ENCODE data around the gene DGKA. TPM values are rescaled to one million over a fixed set of nuclear protein-coding genes. Genes with fewer than 3 reads are reported as not detected.

The DGKA gene
- total RNA-seq, 4 donors from 2014 or later = 26.0 to 57.0 (median 37.9) TPM

DNA sequence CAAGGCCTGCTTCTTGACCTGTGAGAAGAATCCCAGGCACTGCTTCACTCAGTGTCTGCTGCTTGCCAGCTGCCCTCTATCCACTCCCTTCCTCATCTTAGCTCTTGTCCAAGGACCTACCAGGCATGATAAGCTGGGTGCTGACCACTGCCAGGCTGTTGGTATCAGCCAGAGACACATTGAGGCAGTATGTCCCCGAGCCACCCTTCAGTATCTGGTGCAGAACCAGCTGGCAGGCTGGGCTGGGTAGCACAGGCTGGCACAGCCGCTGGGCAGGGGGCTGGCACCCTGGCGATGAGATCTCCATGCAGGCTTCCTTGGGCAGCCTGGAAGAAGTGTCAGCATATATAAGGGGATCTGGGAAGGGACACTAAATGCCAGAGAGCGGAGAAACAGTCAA, 24.4 kb downstream of the DGKA start:
- TF ChIP-seq, protein P1, sequence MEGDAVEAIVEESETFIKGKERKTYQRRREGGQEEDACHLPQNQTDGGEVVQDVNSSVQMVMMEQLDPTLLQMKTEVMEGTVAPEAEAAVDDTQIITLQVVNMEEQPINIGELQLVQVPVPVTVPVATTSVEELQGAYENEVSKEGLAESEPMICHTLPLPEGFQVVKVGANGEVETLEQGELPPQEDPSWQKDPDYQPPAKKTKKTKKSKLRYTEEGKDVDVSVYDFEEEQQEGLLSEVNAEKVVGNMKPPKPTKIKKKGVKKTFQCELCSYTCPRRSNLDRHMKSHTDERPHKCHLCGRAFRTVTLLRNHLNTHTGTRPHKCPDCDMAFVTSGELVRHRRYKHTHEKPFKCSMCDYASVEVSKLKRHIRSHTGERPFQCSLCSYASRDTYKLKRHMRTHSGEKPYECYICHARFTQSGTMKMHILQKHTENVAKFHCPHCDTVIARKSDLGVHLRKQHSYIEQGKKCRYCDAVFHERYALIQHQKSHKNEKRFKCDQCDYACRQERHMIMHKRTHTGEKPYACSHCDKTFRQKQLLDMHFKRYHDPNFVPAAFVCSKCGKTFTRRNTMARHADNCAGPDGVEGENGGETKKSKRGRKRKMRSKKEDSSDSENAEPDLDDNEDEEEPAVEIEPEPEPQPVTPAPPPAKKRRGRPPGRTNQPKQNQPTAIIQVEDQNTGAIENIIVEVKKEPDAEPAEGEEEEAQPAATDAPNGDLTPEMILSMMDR (IDR thresholded peaks at IDR 0.05) = no peak
- no peak for ATAC-seq (ENCODE audit: low FRiP score)
- no peak for DNase-seq (ENCODE audit: low spot score)

DNA sequence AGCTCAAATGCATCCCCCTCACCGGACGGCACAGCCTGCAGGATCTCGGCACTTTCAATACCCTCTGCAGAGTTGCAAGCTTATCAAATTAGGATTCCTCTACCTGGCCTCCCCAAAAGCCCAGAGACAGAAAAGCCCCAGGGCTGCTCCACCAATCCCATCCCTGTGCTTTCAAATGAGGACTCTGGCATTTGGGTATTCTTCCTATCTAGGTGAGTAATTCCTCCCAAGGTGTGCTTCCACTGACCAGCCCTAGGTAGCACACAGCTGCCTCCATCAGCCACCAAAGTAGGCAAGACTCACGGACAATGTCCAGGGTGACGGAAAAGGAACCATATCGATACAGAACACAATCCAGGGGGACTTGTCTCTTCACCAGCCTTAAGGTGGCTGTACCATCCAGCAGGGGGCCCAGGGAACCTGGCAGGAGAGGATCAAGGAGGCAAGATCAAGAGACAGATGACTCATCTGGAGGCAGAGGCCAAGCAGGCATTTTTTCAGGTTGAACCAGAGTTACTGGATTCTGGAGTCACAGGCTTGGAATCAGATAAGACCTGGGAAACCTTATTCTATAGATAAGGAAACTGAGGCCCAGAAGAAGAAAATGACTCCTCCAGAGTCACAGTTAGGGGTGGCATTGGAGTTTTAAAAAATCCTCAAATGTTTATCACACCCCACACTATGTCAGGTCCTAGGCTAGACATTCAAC, 25.0 kb downstream of the DGKA start:
- DNase-seq (ENCODE audit: low spot score) = no peak
- TF ChIP-seq, protein P1 (IDR thresholded peaks at IDR 0.05) = no peak
- peak; percentile 86 for ATAC-seq (ENCODE audit: low FRiP score)

DNA sequence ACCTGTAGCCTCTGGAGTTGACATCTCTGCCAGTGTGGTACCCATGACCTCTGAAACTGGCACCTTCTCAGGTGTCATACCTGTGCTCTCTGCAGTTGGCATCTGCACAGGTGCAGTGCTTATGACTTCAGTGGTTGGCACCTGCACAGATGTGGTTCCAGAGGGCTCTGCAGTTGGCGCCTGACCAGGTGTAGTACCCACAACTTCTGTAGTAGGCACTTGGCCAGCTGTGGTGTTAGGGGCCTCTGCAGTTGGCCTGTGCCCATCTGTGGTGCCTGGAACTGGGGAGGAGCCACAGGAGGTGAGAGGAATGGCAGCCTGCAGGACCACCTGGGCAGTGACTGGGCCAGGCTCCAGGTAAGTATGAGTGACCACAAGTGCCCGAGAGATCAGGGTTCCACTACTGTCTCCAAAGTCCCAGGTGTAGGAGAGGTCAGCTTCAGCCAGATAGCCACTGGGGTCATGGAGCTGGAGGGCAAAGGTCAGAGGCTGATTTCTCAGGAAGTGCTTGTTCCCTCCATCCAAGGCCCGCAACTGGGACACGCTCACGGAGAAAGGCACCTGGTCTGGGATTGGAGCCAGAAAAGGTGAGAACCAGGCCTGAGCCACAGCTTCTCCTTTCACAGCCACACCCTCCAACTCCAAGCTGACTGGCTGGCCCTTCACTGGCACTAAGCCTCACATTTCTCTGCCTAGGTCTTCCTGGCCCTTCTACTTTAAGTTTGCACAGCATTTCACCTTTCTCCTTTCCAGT, 26.3 kb downstream of the DGKA start:
- ATAC-seq (ENCODE audit: low FRiP score) (no peak), DNase-seq (ENCODE audit: low spot score) (no peak)
- TF ChIP-seq, protein P1 (IDR thresholded peaks at IDR 0.05) = no peak

DNA sequence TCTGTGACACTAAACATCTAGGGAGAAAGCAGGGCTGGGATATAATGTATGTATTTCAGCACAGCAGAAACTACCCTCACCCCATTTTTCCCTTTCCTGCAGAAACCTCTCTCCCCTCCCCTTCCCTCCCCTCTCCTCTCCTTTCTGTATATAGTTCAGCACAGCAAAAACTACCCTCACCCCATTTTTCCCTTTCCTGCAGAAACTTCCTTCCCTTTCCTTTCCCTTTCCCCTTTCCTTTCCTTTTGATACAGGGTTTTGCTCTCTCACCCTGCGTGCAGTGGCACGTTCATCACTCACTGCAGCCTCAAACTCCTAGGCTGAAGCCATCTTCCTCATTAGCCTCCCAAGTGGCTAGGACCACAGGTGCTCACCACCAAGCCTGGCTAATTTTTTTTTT, 32.8 kb downstream of the DGKA start:
- no peak for DNase-seq (ENCODE audit: low spot score)
- TF ChIP-seq, protein P1 (IDR thresholded peaks at IDR 0.05) = no peak
- no peak for ATAC-seq (ENCODE audit: low FRiP score)

DNA sequence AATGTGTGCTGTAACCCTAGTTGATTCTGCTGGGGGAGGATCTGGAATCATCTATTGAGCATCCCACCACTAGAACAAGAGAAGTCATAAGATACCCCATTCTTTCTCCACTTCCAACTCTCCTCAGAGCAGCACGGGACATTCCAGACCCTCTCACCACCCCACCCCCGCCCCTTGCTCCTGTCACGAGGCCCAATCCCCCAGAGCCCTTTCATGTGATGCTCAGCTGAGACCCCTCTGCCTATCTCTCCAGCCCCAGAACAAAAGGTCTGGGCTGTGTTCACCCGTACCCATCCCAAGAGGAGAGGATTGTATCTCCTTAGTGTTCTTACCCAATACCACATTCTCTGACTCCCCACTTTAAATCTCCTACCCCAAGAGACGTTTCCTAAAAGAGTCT, 34.3 kb downstream of the DGKA start:
- TF ChIP-seq, protein P1 (IDR thresholded peaks at IDR 0.05) = no peak
- DNase-seq (ENCODE audit: low spot score) (no peak), ATAC-seq (ENCODE audit: low FRiP score) (no peak)

DNA sequence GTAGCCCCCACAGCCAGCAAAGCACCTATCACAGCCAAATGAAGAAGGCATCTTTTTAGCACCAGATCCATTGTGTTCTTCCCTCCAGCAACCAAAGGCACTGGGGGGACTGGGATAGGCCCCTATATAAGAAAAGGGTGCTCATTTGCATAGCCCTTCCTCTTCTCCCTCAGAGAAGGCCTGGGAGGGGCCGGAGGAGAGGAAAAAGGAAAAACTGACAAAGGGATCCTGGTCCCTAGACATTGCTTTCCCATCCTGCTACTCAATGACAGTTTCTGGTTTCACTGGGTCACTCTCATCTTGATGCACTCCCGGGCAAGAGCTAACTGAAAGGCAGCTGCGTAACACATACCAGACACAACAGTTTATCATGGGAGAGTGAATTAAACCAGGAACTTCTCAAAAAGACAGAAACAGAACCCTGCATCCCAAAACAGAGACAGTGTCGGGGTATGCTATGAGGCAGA, 35.0 kb downstream of the DGKA start, which contains the start of gene PMEL:
Gene PMEL, minus strand, starts transcription at position 102 of the 467 bp plus-strand sequence. Its CDS starts 31 bp downstream, at position 71.
- ATAC-seq (ENCODE audit: low FRiP score) = no peak
- TF ChIP-seq, protein P1 (IDR thresholded peaks at IDR 0.05) = no peak
- no peak for DNase-seq (ENCODE audit: low spot score)
